Esophagus muscularis mucosa (tissue), 3 donors: ENCODE measurements around the gene CACNG3.

Source experiments
- POLR2A ChIP-seq: fragments of 450-650 bp; IDR thresholded peaks from one replicate; pipeline ENCODE4 v1.6.1; 2017; ENCODE audit warnings: antibody characterized with exemption, moderate library complexity, mild to moderate bottlenecking, low read depth
- POLR2AphosphoS5 ChIP-seq, 2 donors: sonication (generic); formaldehyde crosslinking; IDR thresholded peaks; one replicate each; pipeline ENCODE4 v1.6.1; 2017; ENCODE audit warnings: antibody characterized with exemption in 2 of 2
- TF ChIP-seq, protein P1 (sequence below), 3 experiments: fragments of 200-600 bp in 2 of 3; fragments of 450-650 bp in 1 of 3; sonication (generic) in 2 of 3; IDR thresholded peaks; one replicate each; pipeline ENCODE4 v1.5.1; 2017 to 2019; ENCODE audit warnings: antibody characterized with exemption in 3 of 3, mild to moderate bottlenecking in 2 of 3, moderate library complexity in 1 of 3

DNA sequence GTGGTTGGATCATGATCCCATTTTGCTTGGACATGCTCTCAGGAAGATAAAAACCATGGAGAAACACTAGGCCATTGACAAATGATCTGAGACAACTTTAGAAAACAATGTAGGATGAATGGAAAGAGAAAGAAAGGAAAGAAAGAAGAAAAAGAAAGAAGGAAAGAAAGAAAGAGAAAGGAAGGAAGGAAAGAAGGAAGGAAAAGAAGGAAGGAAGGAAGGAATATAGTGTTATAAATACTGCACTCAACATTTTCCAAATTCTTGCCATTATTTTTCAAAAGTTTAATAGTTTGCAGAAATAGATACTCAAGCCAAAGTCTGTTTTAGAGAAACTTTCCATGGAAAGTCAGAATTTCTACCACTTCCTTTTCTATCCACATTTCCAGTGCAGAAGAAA, 39.2 kb upstream of the CACNG3 start:
- TF ChIP-seq POLR2A (no peak), POLR2AphosphoS5 (IDR thresholded peaks at IDR 0.05) (no peak)
- TF ChIP-seq, protein P1, sequence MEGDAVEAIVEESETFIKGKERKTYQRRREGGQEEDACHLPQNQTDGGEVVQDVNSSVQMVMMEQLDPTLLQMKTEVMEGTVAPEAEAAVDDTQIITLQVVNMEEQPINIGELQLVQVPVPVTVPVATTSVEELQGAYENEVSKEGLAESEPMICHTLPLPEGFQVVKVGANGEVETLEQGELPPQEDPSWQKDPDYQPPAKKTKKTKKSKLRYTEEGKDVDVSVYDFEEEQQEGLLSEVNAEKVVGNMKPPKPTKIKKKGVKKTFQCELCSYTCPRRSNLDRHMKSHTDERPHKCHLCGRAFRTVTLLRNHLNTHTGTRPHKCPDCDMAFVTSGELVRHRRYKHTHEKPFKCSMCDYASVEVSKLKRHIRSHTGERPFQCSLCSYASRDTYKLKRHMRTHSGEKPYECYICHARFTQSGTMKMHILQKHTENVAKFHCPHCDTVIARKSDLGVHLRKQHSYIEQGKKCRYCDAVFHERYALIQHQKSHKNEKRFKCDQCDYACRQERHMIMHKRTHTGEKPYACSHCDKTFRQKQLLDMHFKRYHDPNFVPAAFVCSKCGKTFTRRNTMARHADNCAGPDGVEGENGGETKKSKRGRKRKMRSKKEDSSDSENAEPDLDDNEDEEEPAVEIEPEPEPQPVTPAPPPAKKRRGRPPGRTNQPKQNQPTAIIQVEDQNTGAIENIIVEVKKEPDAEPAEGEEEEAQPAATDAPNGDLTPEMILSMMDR (IDR thresholded peaks at IDR 0.05) = no peak
